HG03280 (cell line): ENCODE measurements around the gene ZBTB20.

Experiments
- ATAC-seq: cut with Tn5 transposase; IDR thresholded peaks from one replicate; pipeline ENCODE4 v1.9.1; 2021; ENCODE audit warnings: mild to moderate bottlenecking, moderate library complexity; ENCODE audit not compliant: unreplicated experiment

Gene ZBTB20

DNA sequence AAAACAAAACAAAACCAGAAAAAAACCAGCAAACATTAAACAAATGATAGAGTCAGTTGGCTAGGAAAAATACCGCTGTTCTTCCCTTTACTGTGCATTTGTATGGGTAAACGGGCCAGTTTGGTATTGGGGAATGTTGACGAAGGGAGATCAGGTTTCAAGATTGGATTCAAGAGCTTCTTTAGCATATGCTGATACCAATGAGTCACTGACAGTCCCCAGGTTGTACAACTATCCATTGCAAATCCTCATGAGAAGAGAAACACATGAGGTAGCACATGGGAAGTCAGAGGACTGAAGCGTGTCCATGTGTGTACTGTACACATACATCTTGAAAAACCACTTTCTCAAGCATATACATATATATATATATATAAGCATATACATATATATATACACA, 827.6 kb downstream of the ZBTB20 start:
- no peak for ATAC-seq

DNA sequence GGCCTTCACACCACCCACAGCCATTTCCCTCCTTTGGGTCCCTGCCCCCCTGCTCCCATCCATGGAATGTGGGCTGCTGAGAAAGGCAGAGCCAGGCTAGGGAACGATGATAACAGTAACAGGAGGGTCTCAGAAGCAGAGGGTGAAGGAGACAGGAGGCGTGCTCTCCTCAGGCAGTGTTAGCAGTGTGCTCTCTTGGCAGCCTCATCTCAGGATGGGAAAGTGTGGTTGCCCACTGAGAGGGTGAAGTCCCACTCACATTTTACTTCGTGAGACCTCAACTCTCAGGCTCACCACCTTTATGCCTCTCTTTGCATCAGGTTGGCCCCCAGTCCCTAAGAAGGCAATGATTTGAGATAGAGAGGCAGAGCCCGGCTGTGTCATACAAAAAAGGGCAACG, 828.8 kb downstream of the ZBTB20 start:
- ATAC-seq, result no peak

DNA sequence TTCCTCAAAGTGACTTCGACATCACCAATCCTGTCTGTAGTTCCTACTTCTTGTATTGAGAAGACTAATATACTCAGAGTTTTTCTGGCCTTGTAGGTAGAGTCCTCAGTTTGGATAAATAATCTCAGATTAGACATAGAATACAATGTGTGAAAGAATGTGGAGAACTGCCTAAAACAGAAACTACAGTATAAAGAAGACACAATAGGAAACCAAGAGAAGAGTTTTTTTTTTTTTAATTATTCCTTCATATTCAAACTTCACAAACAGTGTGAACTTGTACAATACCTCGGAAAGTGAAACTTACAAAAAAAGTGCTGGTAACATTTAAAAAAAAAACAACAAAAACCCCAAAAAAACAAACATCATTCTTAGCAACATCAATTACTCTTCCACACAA, 832.8 kb downstream of the ZBTB20 start:
- ATAC-seq, result no peak

- ATAC-seq, result no peak
Measured at GRCh38 chr3:114313426-114313825, 833.7 kb downstream of the ZBTB20 start.

DNA sequence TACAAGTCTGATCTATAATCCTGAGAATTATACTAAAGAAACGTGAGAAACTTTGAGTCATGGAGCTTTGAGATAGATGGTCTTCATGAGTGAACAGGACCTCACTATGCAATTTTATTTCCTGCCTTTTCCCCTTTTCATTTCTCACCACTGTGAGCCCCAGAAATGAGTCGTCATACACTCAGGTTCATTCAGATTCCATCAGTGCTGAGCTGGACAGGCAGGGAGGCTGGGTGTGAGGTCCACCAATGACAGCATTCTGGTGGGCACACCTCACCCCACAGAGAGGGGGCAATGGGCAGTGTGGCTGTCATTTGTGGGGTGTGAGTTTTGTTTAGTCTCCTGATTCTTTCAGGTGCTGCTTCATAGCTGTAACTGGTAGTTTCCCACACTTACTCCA, 836.4 kb downstream of the ZBTB20 start:
- no peak for ATAC-seq

DNA sequence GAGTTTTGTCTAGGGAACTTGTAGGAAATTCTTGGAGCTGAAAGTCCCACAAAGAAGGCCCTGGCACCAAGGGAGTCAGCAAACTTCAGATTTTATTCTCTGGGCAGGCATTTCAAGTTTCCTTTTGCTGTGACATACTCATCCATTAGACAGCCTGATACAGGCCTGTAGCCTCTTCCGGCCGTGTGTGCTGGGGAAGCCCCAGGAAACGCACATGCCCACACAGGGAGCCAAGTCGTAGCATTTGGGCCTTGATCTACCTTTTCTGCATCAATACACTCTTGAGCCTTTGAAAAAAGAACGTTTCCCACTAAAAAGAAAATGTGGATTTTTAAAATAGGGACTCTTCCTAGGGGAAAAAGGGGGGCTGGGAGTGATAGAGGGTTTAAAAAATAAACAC, 838.3 kb downstream of the ZBTB20 start:
- ATAC-seq, result peak; percentile 76

DNA sequence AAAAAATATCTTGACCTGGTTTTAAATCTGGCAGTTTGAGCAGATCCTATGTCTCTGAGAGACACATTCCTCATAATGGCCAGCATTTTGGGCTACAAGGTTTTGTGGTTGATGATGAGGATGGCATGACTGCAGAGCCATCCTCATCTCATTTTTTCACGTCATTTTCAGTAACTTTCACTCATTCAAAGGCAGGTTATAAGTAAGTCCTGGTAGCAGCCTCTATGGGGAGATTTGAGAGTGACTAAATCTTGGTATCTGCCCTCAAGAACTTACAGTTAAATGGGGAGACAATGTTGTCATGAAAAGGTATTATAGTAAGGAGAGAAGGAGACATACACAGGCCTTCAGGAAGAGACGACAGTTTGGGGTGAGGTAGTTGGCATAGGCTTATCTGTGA, 838.7 kb downstream of the ZBTB20 start:
- peak; percentile 18 for ATAC-seq

DNA sequence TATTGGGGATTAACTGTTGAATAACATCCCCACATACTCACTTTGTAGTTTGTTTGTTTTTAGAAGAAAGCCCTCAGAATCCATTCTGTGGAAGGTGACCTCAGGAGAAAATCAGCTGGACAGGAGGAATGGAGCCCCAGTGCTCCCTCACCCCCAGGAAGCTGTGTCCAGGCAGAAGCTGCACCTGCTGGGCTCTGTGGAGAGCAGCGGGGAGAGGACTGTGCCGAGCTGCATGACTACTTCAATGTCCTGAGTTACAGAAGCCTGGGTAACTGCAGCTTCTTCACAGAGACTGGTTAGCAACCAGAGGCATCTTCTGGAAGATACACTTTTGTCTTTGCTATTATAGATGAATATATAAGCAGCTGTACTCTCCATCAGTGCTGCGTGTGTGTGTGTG, 839.3 kb downstream of the ZBTB20 start:
- ATAC-seq, result no peak

DNA sequence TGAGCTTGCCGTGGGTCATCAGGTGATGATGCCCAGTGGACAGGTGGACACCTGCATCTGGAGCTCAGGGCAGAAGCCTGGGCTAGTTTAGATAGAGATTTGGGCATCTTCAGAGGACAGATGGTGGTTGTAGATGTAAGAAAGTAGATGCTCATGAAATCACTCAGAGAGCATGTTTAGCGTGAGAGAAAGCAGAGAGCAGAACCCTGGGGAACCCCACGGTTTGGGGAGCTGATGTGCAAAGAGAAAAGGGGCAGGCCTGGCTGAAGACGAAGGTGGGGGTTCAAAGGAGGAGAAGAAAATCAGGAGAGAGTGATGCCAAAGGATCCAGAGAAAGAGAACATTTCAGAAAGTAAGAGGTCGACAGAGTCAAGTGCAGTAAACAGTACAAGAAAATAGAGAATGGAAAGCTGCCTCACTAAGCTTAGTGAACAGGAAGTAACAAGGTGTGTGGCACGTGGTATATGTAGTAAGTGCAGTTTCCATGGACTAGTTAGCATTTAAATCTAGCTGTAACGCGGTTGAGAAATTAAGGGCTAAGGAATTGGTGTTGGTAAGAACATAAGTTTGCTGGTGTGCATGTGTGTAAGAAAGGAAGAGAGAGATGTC, 839.8 kb downstream of the ZBTB20 start:
- ATAC-seq, result peak; percentile 51

DNA sequence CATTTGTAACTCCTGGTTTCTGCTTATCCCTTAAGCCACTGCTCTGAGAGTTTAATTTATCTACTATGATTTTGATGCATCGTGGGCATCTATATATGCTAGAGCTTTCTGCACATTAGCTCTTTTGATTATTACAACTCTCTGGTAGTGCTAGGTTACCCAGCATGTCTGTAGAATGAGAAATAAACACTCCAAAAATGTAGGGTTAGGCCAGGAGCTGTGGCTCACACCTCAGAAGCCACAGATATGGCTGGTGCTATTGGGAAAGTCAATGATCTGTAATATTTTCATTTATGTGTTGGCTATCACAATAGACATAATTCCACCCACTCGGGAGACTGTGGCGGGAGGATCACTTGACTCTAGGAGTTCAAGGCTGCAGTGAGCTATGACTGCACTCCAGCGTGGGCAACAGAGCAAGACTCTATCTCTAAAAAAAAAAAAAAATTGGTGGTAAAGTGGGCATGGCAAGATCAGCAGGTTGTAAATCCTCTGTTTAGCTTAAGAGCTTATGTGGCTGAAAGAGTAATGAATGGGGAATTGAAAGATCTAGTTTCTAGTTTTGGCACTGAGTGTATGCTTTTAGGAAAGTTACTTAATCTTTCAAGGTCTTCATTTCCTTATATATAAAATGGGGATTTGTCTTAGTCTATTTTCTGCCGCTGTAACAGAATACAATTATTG, 847.0 kb downstream of the ZBTB20 start:
- no peak for ATAC-seq

DNA sequence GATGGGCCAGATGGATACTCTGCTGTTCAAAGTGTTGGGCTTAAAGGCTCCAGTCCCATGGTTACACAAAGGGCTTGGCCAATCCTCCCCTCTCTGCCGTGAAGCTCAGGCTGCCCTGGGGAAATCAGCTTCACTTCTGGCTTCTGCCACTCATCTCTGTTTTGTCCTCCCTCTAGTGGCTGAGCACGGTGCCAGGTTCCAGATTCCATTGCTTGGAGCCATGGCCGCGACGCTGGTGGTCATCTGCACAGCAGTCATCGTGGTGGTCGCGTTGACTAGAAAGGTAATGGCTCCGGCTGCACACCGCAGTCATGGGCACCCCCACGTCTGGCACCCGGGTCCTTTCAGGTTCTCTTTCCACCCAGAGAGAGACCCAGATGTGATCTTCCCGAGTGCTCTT, 847.7 kb downstream of the ZBTB20 start:
- ATAC-seq, result no peak

- ATAC-seq, result no peak
Measured at GRCh38 chr3:114295946-114296345, 851.1 kb downstream of the ZBTB20 start.

DNA sequence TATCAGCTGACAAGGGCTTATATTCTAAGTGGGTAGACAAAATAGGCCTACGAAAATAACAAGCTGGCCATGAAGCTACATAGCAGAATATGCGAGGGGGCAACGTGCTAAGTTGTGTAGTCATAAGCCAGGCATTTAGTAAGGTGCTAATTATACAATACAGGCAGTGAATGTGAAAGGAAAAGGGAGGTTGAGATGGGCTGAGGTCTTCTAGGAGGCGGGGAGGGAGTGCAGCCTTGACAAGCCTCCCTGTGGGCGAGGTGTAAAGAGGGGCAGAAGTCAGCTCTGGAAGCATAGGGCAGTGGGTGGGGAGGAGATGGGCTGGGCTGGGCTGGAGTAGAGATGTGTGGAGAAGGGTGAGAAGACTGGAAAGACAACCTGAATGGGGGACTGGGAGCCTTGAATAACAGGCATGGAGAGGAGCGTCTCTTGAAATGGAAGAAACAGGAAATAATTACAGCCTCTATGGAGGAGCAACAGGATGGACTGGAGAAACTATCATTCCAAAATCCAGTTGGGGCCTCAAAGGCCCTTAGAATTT, 852.1 kb downstream of the ZBTB20 start:
- no peak for ATAC-seq

DNA sequence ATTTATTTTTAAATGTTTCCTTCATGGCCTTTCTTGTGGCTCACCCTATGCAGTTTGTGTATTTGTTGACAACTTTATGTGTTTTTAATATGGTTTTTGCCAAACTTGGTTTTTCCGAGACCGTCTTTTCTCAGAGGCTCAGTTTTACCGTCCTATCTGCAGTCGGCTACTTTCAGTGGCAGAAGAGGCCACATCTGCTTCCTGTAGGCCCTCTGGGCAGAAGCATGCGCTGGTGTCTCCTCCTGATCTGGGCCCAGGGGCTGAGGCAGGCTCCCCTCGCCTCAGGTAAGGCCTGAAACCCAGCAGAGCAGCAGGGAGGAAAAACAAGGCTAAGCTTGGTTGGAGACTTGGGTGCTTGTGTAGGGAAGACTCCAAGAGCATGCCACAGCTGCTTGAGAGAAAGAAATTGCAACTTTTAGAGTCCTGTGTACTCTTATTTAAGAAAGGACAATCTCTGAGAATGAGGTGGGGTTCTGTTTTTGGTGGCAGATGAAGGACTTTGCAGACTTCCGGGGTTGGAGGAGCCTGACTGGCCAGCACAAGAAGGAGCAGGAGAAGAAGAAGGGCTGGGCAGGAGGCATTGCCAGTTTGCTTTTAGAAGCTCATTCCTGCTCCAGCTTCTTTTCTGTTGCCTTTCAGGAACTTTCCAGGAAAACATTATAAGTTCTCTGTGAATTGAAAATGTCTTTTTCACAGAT, 853.1 kb downstream of the ZBTB20 start, which contains the start of gene TIGIT:
Gene TIGIT, plus strand, starts transcription at position 191 of the 698 bp plus-strand sequence. Its CDS starts 34 bp downstream, at position 225.
- no peak for ATAC-seq

DNA sequence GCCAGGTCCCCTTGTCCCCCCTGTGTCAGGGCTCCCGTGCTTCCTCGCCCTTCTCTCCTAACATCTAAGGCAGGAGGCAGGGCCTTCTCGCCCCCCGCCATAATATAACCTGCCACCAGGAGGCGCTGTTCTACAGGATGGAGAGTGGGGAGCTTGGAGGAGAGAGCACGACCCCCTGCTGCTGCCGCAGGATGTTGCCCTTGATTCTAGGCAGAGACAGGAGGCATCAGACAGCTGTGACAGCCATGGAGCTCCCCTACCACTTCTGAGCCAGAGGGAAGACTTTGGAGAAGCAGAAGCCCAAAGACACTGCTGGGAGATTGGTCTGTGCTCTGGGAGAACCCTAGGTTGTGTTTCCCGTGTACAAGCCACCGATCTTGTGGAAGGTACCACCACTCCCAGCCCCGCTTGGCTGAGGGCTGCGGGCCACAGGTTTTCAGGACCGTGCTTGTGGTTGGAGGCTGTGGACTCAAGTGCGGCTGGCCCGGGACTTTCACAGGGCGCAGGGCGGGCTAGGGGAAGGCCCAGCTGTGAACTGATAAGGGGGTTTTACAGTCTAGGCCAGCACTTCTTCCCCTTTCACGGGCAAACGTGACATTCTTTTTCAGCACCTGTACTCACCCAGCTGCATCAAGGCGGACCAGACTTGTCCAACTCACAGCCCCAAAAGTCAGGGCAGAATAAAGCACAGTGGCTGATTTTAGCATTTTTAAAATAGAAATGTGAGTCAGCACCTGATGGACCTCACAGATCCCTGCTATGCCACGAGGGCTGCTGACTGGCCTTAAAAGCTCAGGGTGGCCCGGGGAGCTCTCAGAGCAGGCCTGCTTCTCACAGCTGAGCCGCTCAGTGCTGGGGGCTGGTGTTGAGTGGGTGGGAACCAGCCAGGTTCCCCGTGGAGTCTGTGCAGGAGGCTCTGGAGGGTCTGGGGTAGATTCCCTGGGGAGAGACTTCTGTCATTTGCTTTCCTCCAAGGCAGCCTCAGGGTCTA, 855.9 kb downstream of the ZBTB20 start:
- ATAC-seq, result peak; percentile 85

DNA sequence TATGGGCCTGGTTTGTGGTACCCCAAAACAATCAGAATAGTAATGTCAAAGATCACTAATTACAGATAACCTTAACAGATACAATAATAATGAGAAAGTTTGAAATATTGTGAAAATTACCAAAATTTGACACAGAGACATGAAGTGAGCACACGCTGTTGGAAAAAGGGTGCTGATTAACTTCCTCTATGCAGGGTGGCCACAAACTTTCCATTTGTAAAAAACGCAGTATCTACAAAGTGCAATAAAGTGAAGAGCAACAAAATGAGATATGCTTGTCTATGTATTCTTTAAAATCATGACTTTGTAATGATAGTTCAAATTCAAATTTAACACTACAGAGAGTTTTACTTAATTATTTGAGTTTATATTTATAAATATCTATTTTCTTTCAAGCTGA, 860.8 kb downstream of the ZBTB20 start:
- no peak for ATAC-seq

- ATAC-seq, result no peak
Measured at GRCh38 chr3:114285648-114286230, 861.3 kb downstream of the ZBTB20 start.

GRCh38 chr3:114284644-114285043, 862.4 kb downstream of the ZBTB20 start:
- ATAC-seq, result no peak
